ENCODE results near the gene UEVLD.

DNA sequence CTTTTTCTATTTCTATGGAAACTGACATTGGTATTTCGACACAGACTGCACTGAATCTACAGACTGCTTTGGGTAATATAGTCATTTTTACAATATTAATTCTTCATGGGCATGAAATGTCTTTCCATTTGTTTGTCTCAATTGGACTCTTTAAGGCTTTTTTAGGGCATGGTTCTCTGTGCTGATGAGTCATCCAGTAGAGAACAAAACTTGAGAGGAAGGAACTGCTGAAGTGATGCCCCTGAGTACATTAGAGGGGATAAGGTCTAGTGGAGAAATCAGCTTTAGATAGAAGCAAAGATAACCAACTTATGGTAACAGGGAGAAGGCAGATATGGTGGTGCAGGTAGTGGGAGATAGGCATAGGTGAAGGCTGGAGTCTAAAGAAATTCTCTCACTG is 86.9 kb downstream of the UEVLD start:
- TF ChIP-seq CTCF (IDR thresholded peaks at IDR 0.05; ENCODE audit: low read length) (no peak), EZH2 (IDR thresholded peaks at IDR 0.05; ENCODE audit: borderline replicate concordance, low read length) (no peak)
